ENCODE results near the gene GPR39. TPM values are rescaled to one million over a fixed set of nuclear protein-coding genes. Genes with fewer than 3 reads are reported as not detected.

GPR39 gene
- total RNA-seq, 4 donors from 2014 or later = 0.21 to 1.8 (median 0.22) TPM; not detected in 1

- H3K36me3 ChIP-seq = no peaks in the 10 kb centered on the region
- H3K27me3 ChIP-seq = no peaks in the 10 kb centered on the region
- H3K9me3 ChIP-seq = no peaks in the 10 kb centered on the region
- no peak for TF ChIP-seq CTCF (IDR thresholded peaks at IDR 0.05)
- peak in 1 of 2 donors; percentile 30 for TF ChIP-seq EP300 (IDR thresholded peaks at IDR 0.05)
- no peak overlapping the region for H3K4me3 ChIP-seq
- H3K4me1 ChIP-seq = peaks cover 0 to 12% (median 0%) of the 10 kb centered on the region in 4 donors
- WGBS, 2 donors = 22 to 30% methylated on average over 7 of the region's 7 CpGs
- no peak for DNase-seq (ENCODE audit: low spot score in 2 of 2)
- H3K27ac ChIP-seq = peak overlapping the region in 2 of 4 donors; percentile 18 to 63
Observed at GRCh38 chr2:132656266-132656975, 239.8 kb downstream of the GPR39 start.

- no peak for DNase-seq (ENCODE audit: low spot score in 2 of 2)
- Histone ChIP-seq H3K4me1 (peaks cover 0 to 12% (median 0%) of the 10 kb centered on the region in 4 donors), H3K9me3 (no peaks in the 10 kb centered on the region), H3K4me3 (no peak overlapping the region), H3K36me3 (no peaks in the 10 kb centered on the region), H3K27me3 (no peaks in the 10 kb centered on the region), H3K27ac (no peak overlapping the region)
- 53 to 70% methylated on average over 3 of the region's 3 CpGs for WGBS, 2 donors
- TF ChIP-seq POLR2A (IDR thresholded peaks at IDR 0.05) (no peak), EP300 (IDR thresholded peaks at IDR 0.05) (no peak), CTCF (IDR thresholded peaks at IDR 0.05) (no peak)
Observed at GRCh38 chr2:132659331-132659730, 242.7 kb downstream of the GPR39 start.

- no peak for DNase-seq (ENCODE audit: low spot score in 2 of 2)
- no peak overlapping the region for H3K4me3 ChIP-seq
- TF ChIP-seq POLR2A (IDR thresholded peaks at IDR 0.05) = no peak
- TF ChIP-seq EP300 (IDR thresholded peaks at IDR 0.05) = no peak
- no peak for TF ChIP-seq CTCF (IDR thresholded peaks at IDR 0.05)
- H3K27ac ChIP-seq = no peak overlapping the region
- H3K36me3 ChIP-seq = no peaks in the 10 kb centered on the region
- peaks cover 0 to 7% of the 10 kb centered on the region in 2 donors for H3K27me3 ChIP-seq
- H3K4me1 ChIP-seq = no peaks in the 10 kb centered on the region
- 34 to 46% methylated on average over 3 of the region's 3 CpGs for WGBS, 2 donors
- H3K9me3 ChIP-seq = no peaks in the 10 kb centered on the region
Observed at GRCh38 chr2:132662732-132663131, 246.1 kb downstream of the GPR39 start.

GRCh38 chr2:132664096-132664495 is 247.5 kb downstream of the GPR39 start:
- WGBS, 2 donors = 73 to 81% methylated on average over 2 of the region's 2 CpGs
- DNase-seq (ENCODE audit: low spot score in 2 of 2) = no peak
- TF ChIP-seq EP300 (IDR thresholded peaks at IDR 0.05) = no peak
- no peak for TF ChIP-seq POLR2A (IDR thresholded peaks at IDR 0.05)
- no peak for TF ChIP-seq CTCF (IDR thresholded peaks at IDR 0.05)
- Histone ChIP-seq H3K36me3 (no peaks in the 10 kb centered on the region), H3K4me1 (peaks cover 0 to 12% (median 6%) of the 10 kb centered on the region in 4 donors), H3K27me3 (peaks cover 3 to 21% of the 10 kb centered on the region in 2 donors), H3K27ac (no peak overlapping the region), H3K4me3 (no peak overlapping the region), H3K9me3 (no peaks in the 10 kb centered on the region)

- Histone ChIP-seq H3K4me1 (peaks cover 0 to 27% (median 17%) of the 10 kb centered on the region in 4 donors), H3K36me3 (no peaks in the 10 kb centered on the region), H3K4me3 (no peak overlapping the region), H3K9me3 (no peaks in the 10 kb centered on the region), H3K27ac (no peak overlapping the region), H3K27me3 (peaks cover 3 to 33% of the 10 kb centered on the region in 2 donors)
- 93% methylated on average over 4 of the region's 4 CpGs for WGBS, 2 donors
- TF ChIP-seq EP300 (IDR thresholded peaks at IDR 0.05) (no peak), CTCF (IDR thresholded peaks at IDR 0.05) (no peak), POLR2A (IDR thresholded peaks at IDR 0.05) (no peak)
- DNase-seq (ENCODE audit: low spot score in 2 of 2) = no peak
Observed at GRCh38 chr2:132665401-132666140, 249.0 kb downstream of the GPR39 start.

Data from tibial nerve (tissue), 4 donors.